Hepatic stellate cell (primary cell): ENCODE results near the gene RELCH.

Experiments
- DNase-seq: peaks from one replicate; pipeline ENCODE4 v3.0.0; 2011; ENCODE audit warnings: low spot score

Gene RELCH

GRCh38 chr18:62196079-62196478, 9.0 kb downstream of the RELCH start:
- DNase-seq = no peak

- no peak for DNase-seq
These were observed 9.9 kb downstream of the RELCH start for GRCh38 chr18:62196980-62197379.

- no peak for DNase-seq
These were observed 11.2 kb downstream of the RELCH start for GRCh38 chr18:62198259-62198658.

- DNase-seq = no peak
These were observed 12.6 kb downstream of the RELCH start for GRCh38 chr18:62199629-62200028.

GRCh38 chr18:62200121-62200914, 13.3 kb downstream of the RELCH start:
- no peak for DNase-seq

GRCh38 chr18:62201870-62202269, 14.8 kb downstream of the RELCH start:
- no peak for DNase-seq

- DNase-seq = no peak
These were observed 18.8 kb downstream of the RELCH start for GRCh38 chr18:62205824-62206223.

GRCh38 chr18:62206593-62206992, 19.5 kb downstream of the RELCH start:
- DNase-seq = no peak

GRCh38 chr18:62209046-62209445, 22.0 kb downstream of the RELCH start:
- no peak for DNase-seq

- no peak for DNase-seq
These were observed 23.1 kb downstream of the RELCH start for GRCh38 chr18:62210138-62210537.

GRCh38 chr18:62211325-62211828, 24.3 kb downstream of the RELCH start:
- DNase-seq = no peak

- no peak for DNase-seq
These were observed 27.7 kb downstream of the RELCH start for GRCh38 chr18:62214790-62215189.

GRCh38 chr18:62224229-62224628, 37.2 kb downstream of the RELCH start:
- no peak for DNase-seq

GRCh38 chr18:62226047-62226446, 39.0 kb downstream of the RELCH start:
- DNase-seq = no peak

- no peak for DNase-seq
These were observed 49.2 kb downstream of the RELCH start for GRCh38 chr18:62236252-62236651.

GRCh38 chr18:62239475-62239874, 52.4 kb downstream of the RELCH start:
- DNase-seq = no peak

- DNase-seq = no peak
These were observed 55.9 kb downstream of the RELCH start for GRCh38 chr18:62242955-62243354.

- DNase-seq = no peak
These were observed 58.1 kb downstream of the RELCH start for GRCh38 chr18:62245177-62245576.

GRCh38 chr18:62245699-62246098, 58.6 kb downstream of the RELCH start:
- no peak for DNase-seq

- no peak for DNase-seq
These were observed 61.3 kb downstream of the RELCH start for GRCh38 chr18:62248313-62248712.

- DNase-seq = peak; percentile 8
These were observed 62.5 kb downstream of the RELCH start for GRCh38 chr18:62249478-62250097.

- DNase-seq = no peak
These were observed 63.4 kb downstream of the RELCH start for GRCh38 chr18:62250475-62250874.

GRCh38 chr18:62258093-62258492, 71.0 kb downstream of the RELCH start:
- no peak for DNase-seq

GRCh38 chr18:62258616-62259015, 71.6 kb downstream of the RELCH start:
- DNase-seq = no peak
